Stimulated activated CD8-positive, alpha-beta memory T cell treated with anti-CD3 and anti-CD28 coated beads, Interleukin-4, amount 100 ng/mL, for 48 hours (primary cell): ENCODE results near the gene KLHL41.
A peak's percentile ranks its signal among the peaks of the same experiment; 100 is the strongest.
"Not testable (repeated sequence)": the region's sequence is repeated elsewhere in the genome, so short reads cannot be mapped to it uniquely, and the experiment has no call there.

Experiments used
- DNase-seq: peaks from one replicate; pipeline ENCODE4 v3.0.0-alpha.2; 2020

Gene KLHL41

DNA sequence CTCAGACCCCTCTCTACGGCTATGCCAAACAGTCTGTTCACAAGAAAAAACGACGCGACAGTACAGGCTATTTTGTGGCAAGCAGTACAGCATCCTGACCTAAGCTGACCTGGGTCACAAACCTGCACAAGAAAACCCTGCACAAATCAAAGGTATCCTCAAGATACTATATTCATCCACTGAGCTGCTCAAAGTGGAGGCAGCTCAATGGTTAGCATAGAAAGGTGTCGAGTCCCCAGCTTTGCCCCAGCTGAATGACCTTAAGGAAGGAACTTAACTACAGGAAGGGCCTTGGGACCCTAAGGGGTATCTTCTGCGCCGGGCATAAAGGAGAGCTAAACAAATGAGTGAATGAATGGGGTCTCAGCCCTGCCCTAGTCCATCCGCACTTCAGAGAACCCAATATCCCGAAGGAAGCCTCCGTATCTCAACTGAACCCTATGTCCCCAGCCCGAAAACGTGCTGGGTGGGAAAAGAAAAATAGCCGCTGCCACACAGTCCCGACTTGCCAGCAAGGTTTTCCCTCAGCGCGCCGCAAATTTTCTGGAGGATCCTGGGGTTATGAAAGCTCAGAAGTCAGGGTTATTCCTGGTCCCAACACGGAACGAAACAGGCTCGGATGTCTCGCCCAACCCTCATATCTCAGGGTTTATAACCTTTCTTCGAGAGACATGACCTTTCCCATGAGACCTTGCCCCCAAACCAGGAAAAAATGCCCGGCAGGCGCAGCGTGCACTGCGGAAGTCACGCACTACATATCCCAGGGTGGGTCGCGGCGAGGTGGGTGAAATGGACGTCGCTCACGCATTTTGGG lies 63.9 kb downstream of the KLHL41 start, which contains the start of gene FASTKD1:
TSS of gene FASTKD1 (minus strand) at position 706 of the 814 bp plus-strand sequence. CDS start 1,836 bp downstream, outside the sequence.
- peak; percentile 91 for DNase-seq

DNA sequence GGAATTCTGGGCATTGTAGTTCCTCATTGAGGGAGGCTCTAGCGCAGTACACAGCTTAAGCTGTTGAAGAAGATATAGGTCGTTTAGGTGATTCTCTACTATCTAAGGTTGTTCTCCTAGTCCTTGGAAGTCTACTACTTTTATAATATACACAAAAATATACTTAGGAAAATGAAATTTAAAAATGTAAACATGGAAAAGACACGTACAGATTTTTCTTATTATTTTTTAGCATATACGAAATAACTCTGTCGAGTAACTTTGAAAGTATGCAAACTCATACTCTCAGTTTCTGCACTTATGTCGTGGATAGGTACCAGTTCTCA lies 64.4 kb downstream of the KLHL41 start:
- DNase-seq: no peak

DNA sequence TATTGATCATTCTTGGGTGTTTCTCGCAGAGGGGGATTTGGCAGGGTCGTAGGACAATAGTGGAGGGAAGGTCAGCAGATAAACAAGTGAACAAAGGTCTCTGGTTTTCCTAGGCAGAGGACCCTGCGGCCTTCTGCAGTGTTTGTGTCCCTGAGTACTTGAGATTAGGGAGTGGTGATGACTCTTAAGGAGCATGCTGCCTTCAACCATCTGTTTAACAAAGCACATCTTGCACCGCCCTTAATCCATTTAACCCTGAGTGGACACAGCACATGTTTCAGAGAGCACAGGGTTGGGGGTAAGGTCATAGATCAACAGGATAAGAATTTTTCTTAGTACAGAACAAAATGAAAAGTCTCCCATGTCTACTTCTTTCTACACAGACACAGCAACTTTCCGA lies 65.0 kb downstream of the KLHL41 start:
- not testable (repeated sequence) for DNase-seq

- not testable (repeated sequence) for DNase-seq
Measured at GRCh38 chr2:169575264-169575663, 65.8 kb downstream of the KLHL41 start.
